Amniotic stem cell (primary cell): ENCODE measurements around the gene CAPN11.
A peak's percentile ranks its signal among the peaks of the same experiment; 100 is the strongest.

Experiments
- DNase-seq: peaks from one replicate; lab custom pipeline; 2025; lab: John Stamatoyannopoulos, UW

CAPN11 gene

DNA sequence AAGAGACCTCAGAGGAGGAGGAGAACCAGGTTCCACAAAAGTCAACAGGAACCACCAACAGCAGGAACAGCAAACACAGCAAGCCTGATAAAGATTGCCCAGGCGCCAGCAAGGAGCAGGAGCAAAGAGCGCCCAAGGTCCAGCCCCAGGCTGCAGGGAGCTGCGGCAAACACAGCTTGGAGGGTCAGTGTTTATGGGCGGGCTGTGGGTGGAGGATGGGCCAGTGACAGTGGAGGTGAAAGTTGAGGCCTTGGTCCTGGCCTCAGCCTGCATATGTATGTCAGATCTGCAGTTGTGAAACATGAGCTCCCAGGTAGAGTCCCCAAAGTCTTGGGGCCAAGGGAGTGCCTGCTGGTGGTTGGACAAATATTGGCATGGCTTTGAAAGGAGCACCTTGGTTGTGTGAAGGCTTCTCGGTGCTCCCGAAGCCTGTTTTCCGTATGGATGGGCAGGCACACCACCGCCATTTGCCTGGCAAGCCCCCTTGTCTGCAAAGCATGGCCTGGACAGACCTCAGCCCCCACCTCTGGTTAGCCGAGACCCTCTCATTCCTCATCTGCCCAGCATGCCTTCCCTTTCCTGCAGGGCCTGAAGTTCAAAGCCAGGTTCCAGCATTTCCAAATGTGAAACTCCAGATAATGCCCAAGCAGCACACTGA is 2.0 kb upstream of the CAPN11 start:
- no peak for DNase-seq

DNA sequence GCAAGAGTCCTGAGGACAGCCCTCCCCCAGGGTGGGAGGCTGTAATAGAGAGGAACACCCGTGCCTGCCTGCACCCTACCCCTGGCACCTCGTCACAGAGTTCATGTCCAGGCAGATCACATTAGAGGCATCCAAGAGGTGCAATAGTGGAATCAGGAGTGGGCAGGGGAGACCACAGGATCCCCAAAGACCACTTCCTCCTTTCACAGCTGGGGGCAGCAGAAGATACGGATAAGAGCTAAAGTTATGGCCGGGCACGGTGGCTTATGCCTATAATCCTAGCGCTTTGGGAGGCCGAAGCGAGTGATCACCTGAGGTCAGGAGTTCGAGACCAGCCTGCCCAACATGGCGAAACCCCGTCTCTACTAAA is 1.5 kb upstream of the CAPN11 start:
- no peak for DNase-seq

DNA sequence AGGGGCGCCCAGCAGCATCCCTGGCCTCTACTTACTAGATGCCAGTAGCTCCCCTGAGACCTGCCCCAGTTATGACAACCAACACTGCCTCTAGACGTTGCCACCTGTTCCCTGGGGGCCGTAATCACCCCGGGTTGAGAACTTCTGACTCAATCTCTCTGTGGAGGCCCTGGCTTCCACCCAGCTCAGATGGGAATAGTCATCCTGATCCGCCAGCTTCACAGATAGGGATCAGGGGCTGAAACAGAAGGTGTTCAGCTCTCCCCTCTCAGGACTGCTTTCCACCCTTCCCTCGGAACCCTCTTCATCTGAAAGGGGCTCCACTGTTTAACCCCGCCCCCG is 3.3 kb downstream of the CAPN11 start:
- no peak for DNase-seq

DNA sequence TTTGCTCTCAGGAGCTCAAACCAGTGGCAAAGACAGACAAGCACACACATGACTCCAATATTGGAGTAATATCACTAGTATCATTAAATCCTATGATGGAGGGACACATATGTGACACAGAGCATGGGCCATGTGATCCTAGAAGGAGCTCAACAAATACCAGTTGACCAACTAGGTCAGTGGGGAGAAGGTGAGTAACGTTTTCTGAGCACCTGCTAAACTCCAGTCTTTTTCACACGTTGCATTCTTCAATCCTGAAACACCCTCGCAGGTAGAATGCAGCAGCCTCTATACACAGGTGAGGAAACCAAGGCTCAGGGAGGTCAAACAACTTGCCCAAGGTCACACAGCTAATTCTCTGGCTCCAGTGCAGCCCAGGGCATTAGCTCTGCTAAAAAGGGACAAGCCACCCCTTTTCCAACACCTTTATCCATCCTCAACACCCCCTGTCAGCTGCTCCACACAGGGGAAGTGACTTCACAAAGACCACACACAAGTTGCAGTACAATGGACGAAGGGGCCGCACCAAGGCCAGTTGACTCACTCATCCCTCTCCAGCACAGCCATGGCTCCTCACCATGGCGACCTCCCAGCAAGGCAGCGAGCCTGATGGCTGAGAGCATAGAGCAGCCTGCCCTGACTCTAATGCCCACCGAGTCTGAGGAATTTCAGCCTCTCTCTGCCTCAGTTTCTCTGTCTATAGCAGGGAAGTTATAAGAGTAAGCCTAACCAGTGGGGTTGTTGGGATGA is 4.4 kb downstream of the CAPN11 start:
- no peak for DNase-seq

- no peak for DNase-seq
These were observed 7.5 kb downstream of the CAPN11 start for GRCh38 chr6:44166116-44166515.

DNA sequence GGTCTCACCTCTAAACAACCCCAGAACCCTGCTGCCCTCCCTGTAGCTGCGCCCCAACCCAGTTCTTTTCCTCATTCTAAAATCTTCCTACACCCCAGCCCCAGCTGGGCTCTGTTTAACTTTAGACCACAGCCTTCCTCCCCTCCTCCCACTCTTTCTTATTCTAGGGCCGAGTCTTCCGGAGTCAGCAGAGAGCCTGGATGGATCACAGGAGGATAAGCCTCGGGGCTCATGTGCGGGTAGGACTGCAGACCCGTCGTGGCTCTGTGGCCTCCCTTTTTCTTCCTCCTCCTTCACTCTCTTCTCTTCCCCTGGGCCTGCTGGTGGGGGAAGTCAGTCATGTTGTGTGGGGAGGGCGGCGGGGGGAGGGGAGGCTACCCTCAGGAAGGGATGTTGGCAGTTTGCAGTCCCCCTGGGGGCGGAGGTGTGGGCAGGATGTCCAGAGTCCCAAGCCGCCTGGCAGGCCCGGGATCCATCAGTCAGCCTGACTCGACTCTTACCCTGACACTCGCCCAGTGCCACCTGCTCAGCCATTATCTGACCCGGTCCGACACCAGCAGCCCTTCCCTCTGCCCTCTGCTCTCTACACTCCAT is 8.1 kb downstream of the CAPN11 start:
- DNase-seq = no peak

DNA sequence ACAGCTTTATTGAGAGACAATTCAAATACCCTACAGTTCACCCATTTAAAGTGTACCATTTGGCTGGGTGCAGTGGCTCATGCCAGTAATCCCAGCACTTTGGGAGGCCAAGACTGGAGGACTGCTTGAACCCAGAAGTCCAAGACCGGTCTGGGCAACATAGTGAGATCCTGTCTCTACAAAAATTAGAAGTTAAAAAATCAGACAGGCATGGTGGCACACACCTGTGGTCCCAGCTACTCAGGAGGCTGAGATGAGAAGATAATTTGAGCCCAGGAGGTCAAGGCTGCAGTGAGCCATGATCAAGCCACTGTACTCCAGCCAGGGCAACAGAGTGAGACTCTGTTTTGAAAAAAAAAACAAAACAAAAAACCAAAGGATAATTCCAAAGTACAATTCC is 8.9 kb downstream of the CAPN11 start:
- no peak for DNase-seq

- DNase-seq = no peak
These were observed 10.5 kb downstream of the CAPN11 start for GRCh38 chr6:44169154-44169553.

- no peak for DNase-seq
These were observed 11.4 kb downstream of the CAPN11 start for GRCh38 chr6:44169886-44170570.

- no peak for DNase-seq
These were observed 13.4 kb downstream of the CAPN11 start for GRCh38 chr6:44171899-44172546.

DNA sequence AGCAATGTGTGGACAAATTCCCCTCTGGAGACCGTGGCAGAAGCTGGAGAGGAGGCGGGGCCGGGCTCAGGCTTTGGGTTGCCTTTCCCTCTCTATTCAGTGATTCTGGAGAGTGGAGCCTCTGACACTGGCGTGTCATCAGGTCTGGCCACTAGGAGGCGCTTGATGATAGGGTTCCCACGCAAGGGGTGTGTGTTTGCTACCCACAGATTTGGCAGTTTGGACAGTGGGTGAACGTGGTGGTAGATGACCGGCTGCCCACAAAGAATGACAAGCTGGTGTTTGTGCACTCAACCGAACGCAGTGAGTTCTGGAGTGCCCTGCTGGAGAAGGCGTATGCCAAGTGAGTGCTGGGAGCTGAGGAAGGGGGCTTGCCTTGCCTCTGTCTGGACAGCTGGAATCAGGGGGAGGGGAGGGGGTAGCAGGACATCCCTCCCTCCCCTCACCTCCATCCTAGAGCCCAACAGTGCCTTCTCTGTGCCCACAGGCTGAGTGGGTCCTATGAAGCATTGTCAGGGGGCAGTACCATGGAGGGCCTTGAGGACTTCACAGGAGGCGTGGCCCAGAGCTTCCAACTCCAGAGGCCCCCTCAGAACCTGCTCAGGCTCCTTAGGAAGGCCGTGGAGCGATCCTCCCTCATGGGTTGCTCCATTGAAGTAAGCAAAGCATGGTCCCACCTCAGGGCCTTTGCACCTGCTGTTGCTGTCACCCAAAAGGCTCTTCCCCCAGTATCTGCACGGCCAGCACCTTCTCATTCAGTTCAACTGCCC is 14.3 kb downstream of the CAPN11 start:
- DNase-seq = peak; percentile 56

GRCh38 chr6:44176130-44176761 is 17.6 kb downstream of the CAPN11 start:
- DNase-seq = no peak

- no peak for DNase-seq
These were observed 18.3 kb downstream of the CAPN11 start for GRCh38 chr6:44176762-44177509.

DNA sequence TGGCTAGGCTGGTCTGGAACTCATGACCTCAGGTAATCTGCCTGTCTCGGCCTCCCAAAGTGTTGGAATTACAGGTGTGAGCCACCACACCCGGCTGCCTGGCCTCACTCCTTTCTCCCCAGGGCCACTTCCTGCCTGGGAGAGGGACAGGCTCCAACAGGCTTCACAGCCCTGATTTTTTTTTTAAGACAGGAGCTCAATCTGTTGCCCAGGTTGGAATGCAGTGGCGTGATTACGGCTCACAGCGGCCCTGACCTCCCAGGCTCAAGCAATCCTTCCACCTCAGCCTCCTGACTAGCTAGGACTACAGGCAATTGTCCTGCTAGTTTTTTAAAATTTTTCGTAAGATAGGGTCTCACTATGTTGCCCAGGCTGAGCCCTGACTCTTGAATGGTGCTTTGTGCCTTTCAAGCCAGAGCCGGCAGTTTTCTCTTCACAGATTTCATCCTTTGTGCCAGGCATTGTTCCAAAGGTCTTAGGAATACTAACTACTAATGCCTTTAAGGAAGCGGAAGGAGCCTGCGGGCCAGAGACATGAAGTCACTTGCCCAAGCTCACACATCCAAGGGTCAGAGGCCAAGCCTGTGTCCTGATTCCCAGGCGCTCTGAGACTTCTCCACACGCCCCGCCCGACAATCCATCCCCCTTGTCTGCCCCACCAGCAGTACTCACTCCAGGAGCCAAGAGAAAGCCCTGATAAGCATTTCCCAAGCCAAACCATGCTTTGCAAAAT is 19.2 kb downstream of the CAPN11 start:
- no peak for DNase-seq

DNA sequence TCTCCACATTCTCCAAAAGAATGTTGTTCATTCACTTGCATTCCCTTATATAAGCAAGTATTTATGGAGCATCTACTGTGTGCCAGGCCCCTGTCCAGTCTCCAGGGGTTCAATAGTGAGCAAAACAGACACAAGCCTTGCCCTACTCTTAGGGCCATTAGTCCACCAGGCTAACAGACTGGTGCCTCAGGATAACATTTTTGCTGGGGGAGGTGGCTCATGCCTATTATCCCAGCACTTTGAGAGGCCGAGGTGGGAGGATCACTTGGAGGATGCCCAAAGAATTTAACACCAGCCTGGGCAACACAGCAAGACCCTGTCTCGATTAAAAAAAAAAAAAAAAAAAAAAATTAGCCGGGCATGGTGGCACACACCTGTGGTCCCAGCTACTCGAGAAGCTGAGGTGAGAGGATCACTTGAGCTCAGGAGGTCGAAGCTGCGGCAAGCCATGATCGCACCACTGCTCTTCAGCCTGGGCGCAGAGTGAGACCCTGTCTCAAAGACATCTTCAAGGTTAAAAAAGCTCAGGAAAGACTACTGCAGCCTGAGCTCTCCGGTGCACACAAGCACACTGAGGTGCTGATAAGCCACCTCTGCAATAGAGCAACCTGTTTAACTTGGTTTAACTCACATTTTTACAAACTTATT is 19.9 kb downstream of the CAPN11 start:
- no peak for DNase-seq

GRCh38 chr6:44179072-44179536 is 20.5 kb downstream of the CAPN11 start:
- no peak for DNase-seq

- no peak for DNase-seq
These were observed 21.0 kb downstream of the CAPN11 start for GRCh38 chr6:44179648-44180047.

- no peak for DNase-seq
These were observed 21.8 kb downstream of the CAPN11 start for GRCh38 chr6:44180406-44180805.

DNA sequence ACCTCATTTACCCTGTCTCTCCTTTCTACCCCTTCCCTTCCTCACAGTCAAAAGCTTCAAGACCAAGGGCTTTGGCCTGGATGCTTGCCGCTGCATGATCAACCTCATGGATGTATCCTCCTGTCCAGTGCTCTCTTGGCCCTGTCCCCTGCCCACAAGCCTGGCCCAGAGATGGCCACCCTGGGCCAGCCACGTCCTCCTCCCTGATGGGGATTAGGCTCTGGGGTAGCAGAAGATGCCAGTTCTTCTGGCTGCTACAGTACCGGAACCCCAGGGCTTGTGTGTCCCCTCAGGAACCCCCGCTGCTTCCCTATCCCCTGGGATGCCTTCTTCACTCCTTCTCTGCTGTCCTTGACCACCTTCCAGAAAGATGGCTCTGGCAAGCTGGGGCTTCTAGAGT is 22.3 kb downstream of the CAPN11 start:
- DNase-seq = no peak
